GM19023 (cell line): Measurements from ENCODE around the gene PKP2.
"Not testable (repeated sequence)": the region's sequence is repeated elsewhere in the genome, so short reads cannot be mapped to it uniquely, and the experiment has no call there.

Source experiments
- ATAC-seq: cut with Tn5 transposase; IDR thresholded peaks from one replicate; pipeline ENCODE4 v1.9.1; 2021; ENCODE audit warnings: mild to moderate bottlenecking, moderate library complexity; ENCODE audit not compliant: unreplicated experiment

Gene PKP2

GRCh38 chr12:32864731-32865130 is 31.8 kb downstream of the PKP2 start:
- no peak for ATAC-seq

GRCh38 chr12:32863128-32863527 is 33.4 kb downstream of the PKP2 start:
- ATAC-seq = no peak

GRCh38 chr12:32861658-32862057 is 34.9 kb downstream of the PKP2 start:
- not testable (repeated sequence) for ATAC-seq

- no peak for ATAC-seq
Observed at GRCh38 chr12:32860192-32860591, 36.4 kb downstream of the PKP2 start.

GRCh38 chr12:32859389-32859788 is 37.2 kb downstream of the PKP2 start:
- no peak for ATAC-seq

- ATAC-seq = no peak
Observed at GRCh38 chr12:32854716-32855115, 41.9 kb downstream of the PKP2 start.

GRCh38 chr12:32854097-32854496 is 42.5 kb downstream of the PKP2 start:
- no peak for ATAC-seq

- ATAC-seq = no peak
Observed at GRCh38 chr12:32847287-32847686, 49.3 kb downstream of the PKP2 start.

GRCh38 chr12:32846053-32846452 is 50.5 kb downstream of the PKP2 start:
- no peak for ATAC-seq

- ATAC-seq = no peak
Observed at GRCh38 chr12:32843528-32844095, 53.0 kb downstream of the PKP2 start.

- no peak for ATAC-seq
Observed at GRCh38 chr12:32841061-32841460, 55.5 kb downstream of the PKP2 start.

- ATAC-seq = no peak
Observed at GRCh38 chr12:32839828-32840227, 56.7 kb downstream of the PKP2 start.

- ATAC-seq = no peak
Observed at GRCh38 chr12:32837974-32838373, 58.6 kb downstream of the PKP2 start.

GRCh38 chr12:32836710-32837109 is 59.9 kb downstream of the PKP2 start:
- ATAC-seq = no peak

GRCh38 chr12:32834122-32834521 is 62.5 kb downstream of the PKP2 start:
- no peak for ATAC-seq

- ATAC-seq = no peak
Observed at GRCh38 chr12:32828552-32828951, 68.0 kb downstream of the PKP2 start.

- no peak for ATAC-seq
Observed at GRCh38 chr12:32828120-32828519, 68.5 kb downstream of the PKP2 start.

- ATAC-seq = no peak
Observed at GRCh38 chr12:32826807-32827412, 69.7 kb downstream of the PKP2 start.

GRCh38 chr12:32824596-32824995 is 72.0 kb downstream of the PKP2 start:
- no peak for ATAC-seq

- ATAC-seq = no peak
Observed at GRCh38 chr12:32822344-32822743, 74.2 kb downstream of the PKP2 start.

- no peak for ATAC-seq
Observed at GRCh38 chr12:32821710-32822109, 74.9 kb downstream of the PKP2 start.

- no peak for ATAC-seq
Observed at GRCh38 chr12:32821293-32821692, 75.3 kb downstream of the PKP2 start.

GRCh38 chr12:32820376-32820931 is 76.1 kb downstream of the PKP2 start:
- ATAC-seq = no peak
